Measurements from ENCODE around the gene NPEPL1. TPM values are rescaled to one million over a fixed set of nuclear protein-coding genes. Genes with fewer than 3 reads are reported as not detected.

Gene NPEPL1
- total RNA-seq, 3 donors from 2014 or later: 26.8 to 35.7 (median 30.8) TPM

GRCh38 chr20:58659841-58660240, 32.8 kb upstream of the NPEPL1 start:
- H3K36me3 ChIP-seq: no peaks in the 10 kb centered on the region
- no peak for TF ChIP-seq POLR2A (IDR thresholded peaks at IDR 0.05)
- TF ChIP-seq POLR2AphosphoS5 (IDR thresholded peaks at IDR 0.05): no peak
- no peak for TF ChIP-seq CTCF (IDR thresholded peaks at IDR 0.05)
- H3K27me3 ChIP-seq: no peaks in the 10 kb centered on the region
- intact Hi-C loops (cut with DNase I; ENCODE audit: low total_unique reads): no loop called here
- H3K27ac ChIP-seq: no peak overlapping the region
- no peak for DNase-seq (ENCODE audit: low spot score in 2 of 2)
- H3K4me1 ChIP-seq: no peaks in the 10 kb centered on the region
- H3K9me3 ChIP-seq: no peaks in the 10 kb centered on the region
- no peak overlapping the region for H3K4me3 ChIP-seq

GRCh38 chr20:58660855-58661597, 31.6 kb upstream of the NPEPL1 start:
- intact Hi-C loops (cut with DNase I; ENCODE audit: low total_unique reads): no loop called here
- no peaks in the 10 kb centered on the region for H3K4me1 ChIP-seq
- H3K9me3 ChIP-seq: no peaks in the 10 kb centered on the region
- H3K27me3 ChIP-seq: no peaks in the 10 kb centered on the region
- TF ChIP-seq POLR2AphosphoS5 (IDR thresholded peaks at IDR 0.05) (no peak), POLR2A (IDR thresholded peaks at IDR 0.05) (no peak), CTCF (IDR thresholded peaks at IDR 0.05) (no peak)
- DNase-seq (ENCODE audit: low spot score in 2 of 2): no peak
- H3K36me3 ChIP-seq: no peaks in the 10 kb centered on the region
- H3K4me3 ChIP-seq: no peak overlapping the region
- H3K27ac ChIP-seq: no peak overlapping the region

- H3K27ac ChIP-seq: no peak overlapping the region
- no peak for DNase-seq (ENCODE audit: low spot score in 2 of 2)
These were observed 30.8 kb upstream of the NPEPL1 start for GRCh38 chr20:58661598-58662473.

GRCh38 chr20:58664331-58664730, 28.3 kb upstream of the NPEPL1 start:
- TF ChIP-seq CTCF (IDR thresholded peaks at IDR 0.05) (no peak), POLR2AphosphoS5 (IDR thresholded peaks at IDR 0.05) (no peak), POLR2A (IDR thresholded peaks at IDR 0.05) (no peak)
- Histone ChIP-seq H3K27me3 (no peaks in the 10 kb centered on the region), H3K36me3 (no peaks in the 10 kb centered on the region), H3K4me3 (no peak overlapping the region), H3K4me1 (no peaks in the 10 kb centered on the region), H3K27ac (no peak overlapping the region), H3K9me3 (no peaks in the 10 kb centered on the region)
- intact Hi-C loops (cut with DNase I; ENCODE audit: low total_unique reads): no loop called here
- DNase-seq (ENCODE audit: low spot score in 2 of 2): no peak

More at GRCh38 chr20:58661598-58662473, 30.8 kb upstream of the NPEPL1 start:
- no peak overlapping the region for H3K4me3 ChIP-seq
- TF ChIP-seq POLR2AphosphoS5 (IDR thresholded peaks at IDR 0.05) (no peak), POLR2A (IDR thresholded peaks at IDR 0.05) (no peak), CTCF (IDR thresholded peaks at IDR 0.05) (no peak)
- H3K36me3 ChIP-seq: no peaks in the 10 kb centered on the region
- no peaks in the 10 kb centered on the region for H3K9me3 ChIP-seq
- no peaks in the 10 kb centered on the region for H3K4me1 ChIP-seq
- intact Hi-C loops (cut with DNase I; ENCODE audit: low total_unique reads): no loop called here
- no peaks in the 10 kb centered on the region for H3K27me3 ChIP-seq

- intact Hi-C loops (cut with DNase I; ENCODE audit: low total_unique reads): no loop called here
- Histone ChIP-seq H3K36me3 (no peaks in the 10 kb centered on the region), H3K27me3 (no peaks in the 10 kb centered on the region), H3K4me1 (no peaks in the 10 kb centered on the region), H3K4me3 (no peak overlapping the region), H3K9me3 (no peaks in the 10 kb centered on the region), H3K27ac (no peak overlapping the region)
- TF ChIP-seq POLR2AphosphoS5 (IDR thresholded peaks at IDR 0.05): no peak
- TF ChIP-seq CTCF (IDR thresholded peaks at IDR 0.05): no peak
- TF ChIP-seq POLR2A (IDR thresholded peaks at IDR 0.05): no peak
- no peak for DNase-seq (ENCODE audit: low spot score in 2 of 2)
These were observed 27.7 kb upstream of the NPEPL1 start for GRCh38 chr20:58664883-58665282.

Measured in breast epithelium (tissue), 4 donors.